ENCODE measurements around the gene IFT122. TPM values are rescaled to one million over a fixed set of nuclear protein-coding genes. Genes with fewer than 3 reads are reported as not detected.
A peak's percentile ranks its signal among the peaks of the same experiment; 100 is the strongest.

The IFT122 gene
- total RNA-seq, 1 donor from 2014 or later = 8.1 TPM

- DNase-seq (ENCODE audit: low read depth) = no peak
These were observed 680 bp downstream of the IFT122 start for GRCh38 chr3:129440618-129441190.

- DNase-seq (ENCODE audit: low read depth) = no peak
These were observed 1.2 kb downstream of the IFT122 start for GRCh38 chr3:129441215-129441614.

GRCh38 chr3:129441782-129442181 lies 1.8 kb downstream of the IFT122 start:
- DNase-seq (ENCODE audit: low read depth) = peak; percentile 77

DNA sequence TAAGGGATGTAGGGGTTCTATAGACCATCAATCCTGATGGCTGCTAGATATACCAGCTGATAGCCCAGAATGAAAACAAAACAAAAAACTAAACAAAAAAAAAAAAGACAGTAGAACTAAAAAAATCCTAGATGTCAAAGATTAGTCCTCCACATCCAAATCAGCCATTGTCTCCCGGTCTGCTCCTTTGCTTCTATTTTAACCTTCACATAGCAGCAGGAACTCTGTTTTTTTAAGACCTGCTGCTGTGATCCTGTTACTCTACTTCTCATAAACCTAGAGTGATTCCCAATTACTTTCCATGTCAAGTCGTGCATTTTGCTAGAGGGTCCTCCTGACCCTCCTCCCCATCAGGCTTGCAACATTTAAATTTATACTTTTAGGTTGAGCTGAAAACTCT lies 2.5 kb downstream of the IFT122 start:
- DNase-seq (ENCODE audit: low read depth) = no peak

DNA sequence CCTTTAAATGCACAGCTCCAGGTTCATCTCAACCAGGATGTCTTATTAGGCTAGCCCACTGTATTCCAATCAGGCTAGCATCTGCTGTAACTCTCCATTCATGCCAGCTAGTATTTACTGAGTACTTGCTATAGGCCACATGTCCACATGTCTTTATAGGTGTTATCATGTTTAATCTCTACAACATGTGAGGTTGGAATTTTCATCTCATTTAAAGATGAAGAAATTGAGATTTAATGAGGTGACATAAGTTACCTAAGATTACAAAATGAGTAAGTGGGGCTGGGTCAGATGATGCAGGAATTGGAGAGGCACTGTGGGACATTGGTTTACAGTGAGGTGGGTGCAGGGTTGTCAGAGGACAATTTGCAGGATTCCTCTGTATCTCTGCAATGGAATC lies 2.9 kb downstream of the IFT122 start:
- DNase-seq (ENCODE audit: low read depth) = no peak

DNA sequence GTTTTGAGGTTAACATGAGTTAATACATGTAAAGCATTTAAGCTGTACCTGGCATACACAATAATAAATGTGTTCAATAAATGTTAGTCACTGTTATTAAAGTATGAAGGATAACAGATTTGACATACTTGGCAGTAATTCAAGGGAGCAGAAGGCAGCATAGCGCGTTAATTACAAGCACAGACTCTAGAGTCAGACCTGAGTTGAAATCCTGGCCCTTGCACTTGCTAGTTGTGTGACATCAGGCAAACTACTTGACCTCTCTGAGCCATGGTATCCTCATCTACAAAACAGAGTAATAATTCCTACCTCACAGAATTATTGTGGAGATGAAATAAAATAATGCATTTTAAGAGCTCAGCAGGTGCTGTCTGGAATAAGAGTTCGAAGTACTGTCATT lies 5.4 kb downstream of the IFT122 start:
- no peak for DNase-seq (ENCODE audit: low read depth)

DNA sequence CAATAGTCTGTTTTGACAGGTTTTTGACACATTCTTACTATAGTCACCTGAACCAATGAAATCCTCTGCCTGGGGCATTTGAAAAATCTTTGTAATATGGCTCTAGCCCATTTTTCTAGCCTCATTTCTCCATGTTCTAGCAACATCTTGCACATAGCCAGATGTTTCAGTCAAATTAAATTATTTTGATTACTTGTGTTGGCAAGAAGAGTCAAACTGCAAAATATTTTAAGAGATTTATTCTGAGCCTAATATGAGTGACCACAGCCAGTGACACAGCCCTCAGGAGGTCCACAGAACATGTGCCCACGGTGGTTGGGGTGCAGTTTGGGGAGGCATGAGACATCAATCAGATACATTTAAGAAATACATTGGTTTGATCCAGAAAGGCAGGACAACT lies 6.9 kb downstream of the IFT122 start:
- DNase-seq (ENCODE audit: low read depth) = no peak

DNA sequence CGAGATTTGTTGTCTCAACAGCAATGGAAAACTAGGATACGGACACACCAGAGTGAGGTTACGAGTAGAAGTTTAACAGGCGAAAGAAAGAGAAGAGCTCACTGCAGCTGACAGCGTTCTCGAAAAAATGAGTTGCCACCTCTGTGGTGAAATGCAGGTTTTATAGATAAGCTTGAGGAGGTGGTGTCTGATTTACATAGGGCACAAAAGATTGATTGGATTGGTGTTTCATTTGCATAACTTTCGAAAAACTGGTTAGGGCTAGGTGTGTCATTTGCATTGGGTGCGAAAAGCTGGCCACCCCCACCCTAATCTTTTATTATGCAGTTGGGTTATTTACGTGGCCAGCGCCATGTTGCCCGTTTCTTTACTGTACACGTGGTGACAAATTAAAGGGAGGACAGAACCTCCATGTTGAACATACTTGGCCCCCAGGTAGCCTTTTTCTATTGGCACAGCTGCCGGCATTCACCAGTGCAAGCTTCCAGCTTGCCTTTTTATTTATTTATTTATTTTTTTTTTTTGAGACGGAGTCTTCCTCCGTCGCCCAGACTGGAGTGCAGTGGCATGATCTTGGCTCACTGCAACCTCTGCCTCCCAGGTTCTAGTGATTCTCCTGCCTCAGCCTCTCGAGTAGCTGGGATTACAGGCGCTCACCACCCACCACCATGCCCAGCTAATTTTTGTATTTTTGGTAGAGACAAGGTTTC lies 8.3 kb downstream of the IFT122 start:
- DNase-seq (ENCODE audit: low read depth) = no peak

DNA sequence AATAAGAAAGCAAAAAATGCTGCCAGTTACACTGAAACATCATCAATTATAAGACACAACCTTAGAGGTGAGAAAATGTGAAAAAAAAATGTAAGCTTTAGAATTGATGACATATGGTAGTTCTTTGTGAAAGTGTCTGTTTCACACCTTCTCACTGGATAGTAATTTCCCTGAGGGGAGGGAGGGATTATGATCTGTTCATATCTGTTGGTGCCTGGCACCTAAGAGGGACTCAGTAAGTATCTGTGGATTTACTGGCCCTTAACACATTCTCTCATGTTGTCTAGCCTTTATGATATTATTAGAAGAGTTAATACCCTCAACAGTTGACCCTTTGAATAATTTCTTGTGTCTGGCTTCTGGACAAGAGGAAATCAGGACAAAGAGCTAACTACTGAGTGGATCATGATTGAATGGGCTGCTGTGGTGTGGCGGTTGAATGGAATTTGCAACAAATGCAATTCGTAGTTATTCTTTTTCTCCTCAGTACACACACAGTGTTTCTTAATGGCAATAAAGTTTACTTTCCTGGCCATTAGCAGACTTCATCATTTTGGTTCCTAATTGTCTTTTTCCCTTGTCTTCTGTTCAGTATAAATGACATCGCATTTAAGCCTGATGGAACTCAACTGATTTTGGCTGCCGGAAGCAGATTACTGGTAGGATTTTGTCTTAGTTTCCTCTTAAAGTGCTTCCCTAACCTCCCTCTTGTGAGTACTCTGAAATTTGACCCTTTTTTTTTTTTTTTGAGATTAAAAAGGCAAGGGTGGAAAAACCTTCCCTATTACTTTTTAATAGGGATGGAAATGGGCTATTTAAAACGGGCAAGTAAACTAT lies 9.5 kb downstream of the IFT122 start:
- DNase-seq (ENCODE audit: low read depth) = no peak

GRCh38 chr3:129453732-129454131 lies 13.7 kb downstream of the IFT122 start:
- DNase-seq (ENCODE audit: low read depth) = no peak

DNA sequence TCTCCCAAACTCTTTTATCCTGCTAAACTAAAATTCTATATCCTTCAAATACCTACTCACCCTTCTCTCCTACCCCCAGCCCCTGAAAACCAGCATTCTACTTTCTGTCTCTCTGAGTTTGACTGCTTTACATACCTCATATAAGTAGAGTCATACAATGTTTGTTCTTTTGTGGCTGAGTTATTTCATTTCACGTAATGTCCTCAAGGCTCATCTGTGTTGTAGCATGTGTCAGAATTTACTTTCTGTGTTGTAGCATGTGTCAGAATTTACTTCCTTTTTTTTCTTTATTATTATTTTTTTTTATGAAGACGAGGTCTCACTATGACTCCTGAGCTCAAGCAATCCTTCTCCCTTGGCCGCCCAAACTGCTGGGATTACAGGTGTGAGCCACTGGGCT lies 20.1 kb downstream of the IFT122 start:
- no peak for DNase-seq (ENCODE audit: low read depth)

DNA sequence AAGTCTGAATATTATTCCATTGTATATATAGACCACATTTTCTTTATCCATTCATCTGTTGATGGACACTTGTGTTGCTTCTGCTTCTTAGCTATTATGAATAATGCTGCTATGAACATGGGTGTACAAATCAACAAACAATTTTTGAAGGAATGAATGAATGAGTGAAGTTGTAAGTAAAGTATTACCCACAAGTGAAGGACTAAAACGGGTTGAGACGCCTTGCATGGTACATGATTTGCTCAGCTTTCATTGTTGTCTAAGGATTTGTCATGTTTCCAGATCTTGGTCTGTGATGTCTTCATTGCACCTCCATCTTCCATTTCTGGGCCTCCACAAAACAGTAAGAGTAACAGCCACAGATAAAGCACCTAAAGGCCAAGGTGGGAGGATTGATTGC lies 20.5 kb downstream of the IFT122 start:
- DNase-seq (ENCODE audit: low read depth) = no peak

DNA sequence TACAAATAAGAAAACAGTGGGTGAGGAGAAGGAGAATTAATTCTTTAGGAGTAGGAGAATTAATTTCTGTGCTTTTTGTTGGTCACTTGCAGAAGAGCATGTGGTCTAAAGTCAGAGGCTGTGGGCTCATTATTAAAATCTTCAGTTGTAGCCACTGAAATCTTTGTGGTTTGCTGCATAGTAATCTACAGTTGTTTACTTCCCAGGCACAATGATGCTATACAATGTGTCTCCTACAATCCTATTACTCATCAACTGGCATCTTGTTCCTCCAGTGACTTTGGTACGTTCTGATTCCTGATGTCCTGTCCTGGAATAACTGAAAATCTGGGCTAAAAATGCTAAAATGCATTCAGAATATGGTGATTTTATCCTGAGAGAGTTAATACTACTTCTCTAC lies 21.0 kb downstream of the IFT122 start:
- peak; percentile 15 for DNase-seq (ENCODE audit: low read depth)

DNA sequence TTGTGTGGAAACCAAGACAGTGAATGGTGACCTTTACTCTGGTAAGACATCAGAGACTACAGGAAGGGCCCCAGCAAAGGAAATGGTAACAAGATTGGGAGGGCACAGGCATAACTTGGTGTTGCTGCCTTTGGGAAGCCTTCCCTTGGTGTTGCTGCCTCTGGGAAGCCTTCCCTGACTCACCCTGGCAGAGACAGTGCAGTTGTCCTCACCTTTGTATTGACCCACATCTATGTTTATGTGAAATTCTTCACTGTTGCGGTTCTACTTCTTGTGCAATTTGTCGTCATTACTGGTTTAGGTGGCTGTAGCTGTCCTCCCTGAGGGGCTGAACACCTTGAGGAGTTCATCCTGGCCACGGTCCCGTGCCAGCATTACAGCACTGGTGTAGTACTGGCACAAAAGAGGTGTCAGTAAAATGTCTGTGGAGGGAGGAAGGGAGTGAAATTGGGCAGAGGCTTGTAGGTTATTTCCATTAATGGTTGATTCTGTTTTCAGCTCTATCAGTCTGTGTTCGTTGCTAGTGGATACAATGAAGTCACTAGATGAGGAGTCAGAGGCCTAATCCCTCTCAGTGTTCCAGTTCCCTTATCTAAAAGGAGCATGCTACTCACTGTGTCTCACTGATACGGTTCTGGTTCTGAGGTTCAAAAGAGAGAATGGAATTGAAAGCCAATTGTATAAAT lies 21.6 kb downstream of the IFT122 start:
- no peak for DNase-seq (ENCODE audit: low read depth)

DNA sequence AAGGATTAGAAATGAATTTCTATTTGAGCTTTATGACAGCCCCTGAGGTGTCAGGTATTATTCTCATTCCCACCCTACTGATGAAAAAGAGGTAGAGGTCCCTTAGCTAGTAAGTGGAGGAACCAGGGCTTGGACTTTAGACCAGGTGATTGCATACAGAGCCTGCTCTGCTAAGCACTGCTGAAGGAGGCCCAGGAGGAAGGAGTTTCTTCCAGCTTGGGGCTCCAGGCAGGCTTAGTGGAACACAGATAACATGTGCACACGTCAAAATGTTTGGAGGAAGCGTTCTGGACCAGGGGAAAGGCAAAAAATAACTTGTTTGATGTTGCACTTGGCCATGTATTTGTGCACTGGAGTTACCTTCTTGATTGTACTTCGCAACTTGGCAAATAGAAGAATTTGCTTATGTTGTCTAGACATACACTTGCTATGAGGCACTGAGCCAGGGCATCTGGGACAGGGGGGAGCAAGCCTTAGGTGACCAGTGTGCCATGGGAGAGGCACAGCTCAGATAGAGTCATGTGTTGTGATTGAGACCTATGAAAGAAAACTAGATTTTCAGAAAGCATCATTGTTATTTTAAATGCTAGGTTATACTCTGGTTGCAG lies 22.4 kb downstream of the IFT122 start:
- DNase-seq (ENCODE audit: low read depth) = no peak

GRCh38 chr3:129463094-129463493 lies 23.1 kb downstream of the IFT122 start:
- DNase-seq (ENCODE audit: low read depth) = no peak

DNA sequence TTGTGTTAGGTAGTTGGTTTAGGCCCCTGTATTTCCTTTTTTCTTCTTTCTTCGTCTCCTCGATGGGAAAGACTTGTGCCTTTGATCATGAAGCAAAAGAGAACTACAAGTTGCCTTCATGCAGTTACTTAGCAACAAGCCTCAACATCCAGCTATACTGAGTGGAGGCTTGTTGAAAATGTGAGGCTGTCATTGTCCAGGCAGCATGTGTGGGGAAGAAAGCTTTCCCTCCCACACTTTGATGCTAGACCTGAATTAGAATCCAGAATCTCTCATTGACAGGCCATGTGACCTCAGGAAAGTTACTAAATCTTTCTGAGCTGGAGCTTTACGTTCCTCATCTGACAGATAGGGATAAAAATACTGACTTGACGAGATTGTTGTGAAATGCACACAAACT lies 23.7 kb downstream of the IFT122 start:
- DNase-seq (ENCODE audit: low read depth) = no peak

DNA sequence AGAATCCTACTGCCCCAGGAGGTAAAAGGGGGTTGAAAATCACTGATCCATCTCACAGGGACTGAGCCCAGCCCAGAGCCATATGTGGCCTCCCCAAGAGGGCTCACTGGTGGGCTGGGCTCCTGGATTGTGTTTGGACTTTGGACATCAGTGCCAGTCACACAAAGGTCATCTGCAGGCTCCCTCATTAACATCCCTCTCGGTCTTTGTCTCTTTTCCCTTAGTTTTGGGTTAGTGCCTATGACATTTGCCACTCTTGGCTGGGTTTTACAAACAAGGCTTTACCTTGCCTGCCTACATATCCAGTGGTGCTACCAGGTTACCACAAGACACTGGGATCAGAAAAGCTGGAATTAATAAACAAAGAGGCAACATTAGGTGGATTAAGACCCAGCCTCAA lies 27.9 kb downstream of the IFT122 start:
- DNase-seq (ENCODE audit: low read depth) = no peak

DNA sequence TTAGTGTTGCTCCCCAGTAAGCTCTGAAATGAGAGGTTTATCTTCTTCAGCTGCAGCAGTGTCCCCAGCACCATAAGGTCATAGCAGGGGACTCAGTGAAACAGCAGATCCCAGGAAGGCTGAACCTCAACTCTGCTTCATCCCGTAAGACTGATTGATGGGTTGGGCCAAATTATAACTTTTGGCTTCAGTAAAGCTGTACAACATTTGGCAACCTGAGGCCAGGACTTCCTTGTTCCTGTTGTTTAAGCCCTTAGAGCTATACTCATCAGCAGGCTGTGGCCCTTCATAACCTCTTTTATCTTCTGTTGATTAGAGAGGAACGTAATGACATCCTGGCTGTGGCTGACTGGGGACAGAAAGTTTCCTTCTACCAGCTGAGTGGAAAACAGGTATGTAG lies 29.0 kb downstream of the IFT122 start:
- no peak for DNase-seq (ENCODE audit: low read depth)

DNA sequence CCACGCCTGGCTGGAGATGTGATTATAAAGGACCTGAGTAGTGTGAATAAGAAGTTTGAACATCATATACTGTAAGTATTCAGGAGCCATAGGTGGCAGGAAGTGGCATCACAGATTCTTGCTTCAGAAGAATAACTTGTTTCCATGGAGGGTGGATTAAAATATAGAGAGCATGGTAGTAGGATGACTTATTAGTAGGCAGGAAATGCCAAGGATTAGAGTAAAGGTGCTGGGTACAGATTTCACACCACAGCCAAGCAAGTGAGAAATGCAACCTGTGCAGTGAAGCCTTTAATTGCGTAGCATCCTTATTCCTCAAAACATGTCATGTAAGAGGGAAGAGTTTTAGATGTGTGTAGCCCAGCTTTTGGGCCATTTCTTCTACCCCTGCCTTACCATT lies 30.8 kb downstream of the IFT122 start:
- no peak for DNase-seq (ENCODE audit: low read depth)

DNA sequence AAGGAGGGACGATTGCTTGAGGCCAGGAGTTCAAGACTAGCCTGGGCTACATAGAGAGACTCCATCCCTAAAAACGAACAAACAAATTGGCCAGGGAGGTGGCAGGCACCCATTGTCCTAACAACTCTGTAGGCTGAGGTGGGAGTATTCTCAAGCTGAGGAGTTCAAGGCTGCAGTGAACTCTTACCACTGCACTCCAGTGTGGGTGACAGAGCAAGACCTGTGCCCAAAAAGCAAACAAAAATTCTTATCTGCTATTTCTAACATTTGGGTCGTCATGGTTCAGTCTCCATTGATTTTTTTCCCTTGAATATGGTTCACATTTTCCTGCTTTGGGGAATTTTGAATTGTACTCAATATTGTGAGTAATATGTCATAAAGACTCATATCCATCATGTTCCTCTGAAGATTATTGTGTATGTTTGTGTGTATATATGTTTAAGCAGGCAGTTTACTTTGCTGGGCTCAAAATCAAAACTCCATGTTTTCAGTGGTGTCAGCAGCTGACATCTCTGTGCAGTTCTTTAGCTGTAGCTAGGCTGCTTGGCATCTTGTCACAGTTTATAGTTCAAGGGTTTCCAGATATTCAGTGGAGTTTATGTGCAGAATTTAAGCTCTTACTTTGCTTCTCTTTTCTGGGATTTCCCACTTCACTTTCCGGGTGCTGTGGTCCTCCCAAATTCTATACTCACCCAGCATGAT lies 33.2 kb downstream of the IFT122 start:
- no peak for DNase-seq (ENCODE audit: low read depth)

Measured in myocyte (in vitro differentiated cells).